ENCODE measurements around the gene DMD.
A peak's percentile ranks its signal among the peaks of the same experiment; 100 is the strongest.

Gene DMD

GRCh38 chrX:31711166-31711565 is 1500.2 kb downstream of the DMD start:
- no peak for TF ChIP-seq CTCF (IDR thresholded peaks at IDR 0.05; ENCODE audit: low read depth, low read length)
- H3K4me3 ChIP-seq (replicated peaks in 1 of 2; ENCODE audit: low read depth in 2 of 2, low read length in 2 of 2), result no peak overlapping the region
- no peak for DNase-seq (ENCODE audit: low read depth in 2 of 2)

DNA sequence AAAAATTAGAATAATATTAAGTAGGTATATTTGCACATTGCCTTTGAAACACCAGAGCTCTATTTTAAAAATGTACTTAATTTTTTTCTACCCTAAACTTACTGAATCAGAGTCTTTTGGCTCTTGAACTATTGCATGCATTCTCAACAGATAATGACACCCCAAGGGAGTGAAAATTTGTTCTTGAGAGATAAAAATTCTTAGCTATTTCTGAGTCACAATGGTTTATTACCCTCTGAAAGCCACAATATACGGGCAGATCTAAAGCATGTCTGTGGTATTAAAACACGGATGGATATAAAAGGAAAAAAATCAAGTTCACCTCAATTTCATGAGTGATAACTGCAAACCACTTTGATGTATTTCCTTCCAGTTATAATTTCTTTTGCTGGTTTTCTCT is 1503.2 kb downstream of the DMD start:
- DNase-seq (ENCODE audit: low read depth in 2 of 2), result peak; percentile 38 to 39
- no peak overlapping the region for H3K4me3 ChIP-seq (replicated peaks in 1 of 2; ENCODE audit: low read depth in 2 of 2, low read length in 2 of 2)
- TF ChIP-seq CTCF (IDR thresholded peaks at IDR 0.05; ENCODE audit: low read depth, low read length), result no peak

- no peak overlapping the region for H3K4me3 ChIP-seq (replicated peaks in 1 of 2; ENCODE audit: low read depth in 2 of 2, low read length in 2 of 2)
- no peak for TF ChIP-seq CTCF (IDR thresholded peaks at IDR 0.05; ENCODE audit: low read depth, low read length)
- peak; percentile 12 to 45 for DNase-seq (ENCODE audit: low read depth in 2 of 2)
Observed at GRCh38 chrX:31706466-31706865, 1504.9 kb downstream of the DMD start.

- H3K4me3 ChIP-seq (replicated peaks in 1 of 2; ENCODE audit: low read depth in 2 of 2, low read length in 2 of 2), result no peak overlapping the region
- DNase-seq (ENCODE audit: low read depth in 2 of 2), result no peak
- no peak for TF ChIP-seq CTCF (IDR thresholded peaks at IDR 0.05; ENCODE audit: low read depth, low read length)
Observed at GRCh38 chrX:31705816-31706215, 1505.5 kb downstream of the DMD start.

DNA sequence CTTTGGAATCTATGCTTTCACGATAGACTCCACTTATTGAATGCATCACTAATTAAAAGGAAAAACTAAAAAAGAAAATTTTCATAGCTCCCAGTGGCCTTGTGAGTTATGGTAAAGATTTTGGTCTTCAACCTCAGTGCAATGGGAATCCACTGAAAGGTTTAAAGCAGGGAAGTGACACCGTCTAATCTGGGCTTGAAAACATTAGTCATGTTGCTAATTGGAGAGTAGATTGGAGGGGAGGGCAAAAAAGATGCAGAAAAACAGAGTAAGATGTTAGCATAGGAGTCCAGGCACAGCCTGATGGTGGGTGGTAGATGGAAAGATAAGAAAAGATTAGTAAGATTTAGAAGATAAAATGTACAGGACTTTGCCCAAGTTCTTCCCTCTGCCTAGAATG is 1506.4 kb downstream of the DMD start:
- TF ChIP-seq CTCF (IDR thresholded peaks at IDR 0.05; ENCODE audit: low read depth, low read length), result no peak
- no peak overlapping the region for H3K4me3 ChIP-seq (replicated peaks in 1 of 2; ENCODE audit: low read depth in 2 of 2, low read length in 2 of 2)
- no peak for DNase-seq (ENCODE audit: low read depth in 2 of 2)

GRCh38 chrX:31702222-31702621 is 1509.1 kb downstream of the DMD start:
- no peak overlapping the region for H3K4me3 ChIP-seq (replicated peaks in 1 of 2; ENCODE audit: low read depth in 2 of 2, low read length in 2 of 2)
- TF ChIP-seq CTCF (IDR thresholded peaks at IDR 0.05; ENCODE audit: low read depth, low read length), result no peak
- DNase-seq (ENCODE audit: low read depth in 2 of 2), result peak in 1 of 2 donors; percentile 0

- DNase-seq (ENCODE audit: low read depth in 2 of 2), result no peak
- TF ChIP-seq CTCF (IDR thresholded peaks at IDR 0.05; ENCODE audit: low read depth, low read length), result no peak
- H3K4me3 ChIP-seq (replicated peaks in 1 of 2; ENCODE audit: low read depth in 2 of 2, low read length in 2 of 2), result no peak overlapping the region
Observed at GRCh38 chrX:31697294-31697916, 1513.9 kb downstream of the DMD start.
